Stomach (tissue), 4 donors: ENCODE results near the gene NRP1.

Source experiments
- POLR2A ChIP-seq, 4 donors: fragments of 450-650 bp; IDR thresholded peaks; one replicate each; pipeline ENCODE4 v1.6.1; 2016; ENCODE audit warnings: antibody characterized with exemption in 4 of 4, control low read depth in 2 of 4, mild to moderate bottlenecking in 1 of 4, moderate library complexity in 1 of 4
- TF ChIP-seq, protein P1 (sequence below), 7 experiments: fragments of 450-650 bp in 4 of 7; fragments of 200-600 bp in 3 of 7; sonication (generic) in 3 of 7; IDR thresholded peaks; one replicate each; pipeline ENCODE4 v1.5.1; 2016 to 2019; ENCODE audit warnings: antibody characterized with exemption in 7 of 7, control low read depth in 2 of 7, mild to moderate bottlenecking in 1 of 7

DNA sequence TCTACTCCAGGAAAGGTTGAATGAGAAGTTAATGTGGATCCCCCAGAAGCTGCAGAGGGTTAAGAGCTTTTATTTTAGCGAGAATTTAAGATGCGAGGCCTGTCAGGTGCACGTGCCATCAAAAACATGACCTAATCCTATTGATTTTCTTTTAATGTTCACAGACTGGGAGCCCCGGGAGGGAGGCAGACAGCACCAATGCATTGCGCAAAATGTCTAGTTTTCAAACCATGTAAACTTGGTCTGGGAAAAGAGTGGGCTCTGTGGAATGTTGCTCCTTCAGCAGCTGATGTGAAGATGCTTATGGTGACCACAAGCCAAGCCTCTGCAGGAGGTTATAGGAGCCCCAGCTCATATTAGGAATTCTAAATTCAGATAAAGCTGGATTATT is 204.5 kb downstream of the NRP1 start:
- no peak for TF ChIP-seq POLR2A (IDR thresholded peaks at IDR 0.05)
- TF ChIP-seq, protein P1, sequence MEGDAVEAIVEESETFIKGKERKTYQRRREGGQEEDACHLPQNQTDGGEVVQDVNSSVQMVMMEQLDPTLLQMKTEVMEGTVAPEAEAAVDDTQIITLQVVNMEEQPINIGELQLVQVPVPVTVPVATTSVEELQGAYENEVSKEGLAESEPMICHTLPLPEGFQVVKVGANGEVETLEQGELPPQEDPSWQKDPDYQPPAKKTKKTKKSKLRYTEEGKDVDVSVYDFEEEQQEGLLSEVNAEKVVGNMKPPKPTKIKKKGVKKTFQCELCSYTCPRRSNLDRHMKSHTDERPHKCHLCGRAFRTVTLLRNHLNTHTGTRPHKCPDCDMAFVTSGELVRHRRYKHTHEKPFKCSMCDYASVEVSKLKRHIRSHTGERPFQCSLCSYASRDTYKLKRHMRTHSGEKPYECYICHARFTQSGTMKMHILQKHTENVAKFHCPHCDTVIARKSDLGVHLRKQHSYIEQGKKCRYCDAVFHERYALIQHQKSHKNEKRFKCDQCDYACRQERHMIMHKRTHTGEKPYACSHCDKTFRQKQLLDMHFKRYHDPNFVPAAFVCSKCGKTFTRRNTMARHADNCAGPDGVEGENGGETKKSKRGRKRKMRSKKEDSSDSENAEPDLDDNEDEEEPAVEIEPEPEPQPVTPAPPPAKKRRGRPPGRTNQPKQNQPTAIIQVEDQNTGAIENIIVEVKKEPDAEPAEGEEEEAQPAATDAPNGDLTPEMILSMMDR (IDR thresholded peaks at IDR 0.05), result no peak
